DMS153 treated with DMSO at 0.1 percent for 48 hours (cell line): Measurements from ENCODE around the gene MCRIP2.
A peak's percentile ranks its signal among the peaks of the same experiment; 100 is the strongest.

Experiments used
- DNase-seq: peaks from one replicate; lab custom pipeline; 2025; ENCODE audit not compliant: unreplicated experiment; lab: John Stamatoyannopoulos, UW

Gene MCRIP2

GRCh38 chr16:695355-696089, 53.9 kb downstream of the MCRIP2 start:
- peak; percentile 94 for DNase-seq
